ENCODE measurements around the gene INPP5A.

- TF ChIP-seq CTCF (IDR thresholded peaks at IDR 0.05) = no peak
- no peak for TF ChIP-seq POLR2A (IDR thresholded peaks at IDR 0.05)
These were observed 29.3 kb downstream of the INPP5A start for GRCh38 chr10:132566892-132567291.

Data from lower leg skin (tissue), 3 donors.